Neural progenitor cell (in vitro differentiated cells): Measurements from ENCODE around the gene LARGE1.

Source experiments
- EZH2 ChIP-seq: fragments of 200-600 bp; sonication (generic); IDR thresholded peaks from 2 replicates; pipeline ENCODE4 v1.6.1; 2017; ENCODE audit warnings: antibody characterized with exemption, mild to moderate bottlenecking, moderate library complexity
- EZH2phosphoT487 ChIP-seq: fragments of 200-600 bp; sonication (generic); IDR thresholded peaks from 2 replicates; pipeline ENCODE4 v1.6.1; 2017; ENCODE audit warnings: antibody characterized with exemption
- TF ChIP-seq, protein P1 (sequence below): fragments of 200-600 bp; sonication (generic); IDR thresholded peaks from 2 replicates; pipeline ENCODE4 v1.5.1; 2017; ENCODE audit warnings: antibody characterized with exemption, mild to moderate bottlenecking

DNA sequence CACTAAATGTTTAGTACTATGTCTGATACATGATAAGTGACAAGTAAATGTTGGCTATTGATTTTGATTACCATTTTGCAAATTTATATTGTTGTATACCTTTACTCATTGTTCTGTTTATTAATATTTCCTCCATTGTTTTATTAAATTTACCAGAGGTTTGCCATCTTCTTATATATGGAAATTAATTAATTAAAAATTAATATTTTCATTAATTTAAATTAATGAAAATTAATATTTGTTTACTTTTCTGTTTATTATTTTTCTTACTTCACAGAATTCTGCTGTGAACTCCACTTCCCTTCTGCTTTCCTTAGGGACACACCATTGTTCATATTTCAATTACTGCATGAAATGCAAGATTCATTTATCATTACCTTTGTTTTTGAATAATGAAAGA lies 331.0 kb downstream of the LARGE1 start:
- TF ChIP-seq, protein P1, sequence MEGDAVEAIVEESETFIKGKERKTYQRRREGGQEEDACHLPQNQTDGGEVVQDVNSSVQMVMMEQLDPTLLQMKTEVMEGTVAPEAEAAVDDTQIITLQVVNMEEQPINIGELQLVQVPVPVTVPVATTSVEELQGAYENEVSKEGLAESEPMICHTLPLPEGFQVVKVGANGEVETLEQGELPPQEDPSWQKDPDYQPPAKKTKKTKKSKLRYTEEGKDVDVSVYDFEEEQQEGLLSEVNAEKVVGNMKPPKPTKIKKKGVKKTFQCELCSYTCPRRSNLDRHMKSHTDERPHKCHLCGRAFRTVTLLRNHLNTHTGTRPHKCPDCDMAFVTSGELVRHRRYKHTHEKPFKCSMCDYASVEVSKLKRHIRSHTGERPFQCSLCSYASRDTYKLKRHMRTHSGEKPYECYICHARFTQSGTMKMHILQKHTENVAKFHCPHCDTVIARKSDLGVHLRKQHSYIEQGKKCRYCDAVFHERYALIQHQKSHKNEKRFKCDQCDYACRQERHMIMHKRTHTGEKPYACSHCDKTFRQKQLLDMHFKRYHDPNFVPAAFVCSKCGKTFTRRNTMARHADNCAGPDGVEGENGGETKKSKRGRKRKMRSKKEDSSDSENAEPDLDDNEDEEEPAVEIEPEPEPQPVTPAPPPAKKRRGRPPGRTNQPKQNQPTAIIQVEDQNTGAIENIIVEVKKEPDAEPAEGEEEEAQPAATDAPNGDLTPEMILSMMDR: no peak
- TF ChIP-seq EZH2phosphoT487 (no peak), EZH2 (no peak)
